T-helper 1 cell (primary cell): Measurements from ENCODE around the gene LCN6.
A peak's percentile ranks its signal among the peaks of the same experiment; 100 is the strongest.

Experiments used
- DNase-seq, 5 donors: peaks; one replicate each; pipeline ENCODE4 v3.0.0-alpha.2; 2012 to 2020

Gene LCN6

GRCh38 chr9:136742591-136743391 lies 5.5 kb downstream of the LCN6 start, which contains the start of gene LCN10:
LCN10 (minus strand) TSS chr9:136742940; CDS start chr9:136742903, 37 bp downstream.
- DNase-seq, result no peak

GRCh38 chr9:136741883-136742571 lies 6.3 kb downstream of the LCN6 start:
- DNase-seq, result peak in 1 of 5 donors; percentile 21

GRCh38 chr9:136740971-136741882 lies 7.1 kb downstream of the LCN6 start:
- DNase-seq, result no peak

GRCh38 chr9:136740491-136740890 lies 7.8 kb downstream of the LCN6 start:
- no peak for DNase-seq

- no peak for DNase-seq
Measured at GRCh38 chr9:136740069-136740468, 8.3 kb downstream of the LCN6 start.

- DNase-seq, result no peak
Measured at GRCh38 chr9:136739509-136739908, 8.8 kb downstream of the LCN6 start.

GRCh38 chr9:136738960-136739359 lies 9.4 kb downstream of the LCN6 start:
- DNase-seq, result no peak

GRCh38 chr9:136735812-136736480 lies 12.4 kb downstream of the LCN6 start:
- DNase-seq, result no peak

- peak in 1 of 5 donors; percentile 33 for DNase-seq
Measured at GRCh38 chr9:136734837-136735496, 13.4 kb downstream of the LCN6 start.

- no peak for DNase-seq
Measured at GRCh38 chr9:136733611-136734010, 14.7 kb downstream of the LCN6 start.

- no peak for DNase-seq
Measured at GRCh38 chr9:136732444-136733178, 15.7 kb downstream of the LCN6 start.

GRCh38 chr9:136729926-136730325 lies 18.4 kb downstream of the LCN6 start:
- DNase-seq, result no peak

- no peak for DNase-seq
Measured at GRCh38 chr9:136729144-136729543, 19.2 kb downstream of the LCN6 start.

GRCh38 chr9:136728548-136729123 lies 19.7 kb downstream of the LCN6 start:
- no peak for DNase-seq

GRCh38 chr9:136728080-136728547 lies 20.2 kb downstream of the LCN6 start:
- peak; percentile 82 to 92 (median 89) for DNase-seq

GRCh38 chr9:136726631-136727191 lies 21.6 kb downstream of the LCN6 start:
- peak in 3 of 5 donors; percentile 39 to 60 (median 47) for DNase-seq

GRCh38 chr9:136726118-136726517 lies 22.2 kb downstream of the LCN6 start:
- DNase-seq, result no peak

- DNase-seq, result no peak
Measured at GRCh38 chr9:136725612-136726011, 22.7 kb downstream of the LCN6 start.

- DNase-seq, result no peak
Measured at GRCh38 chr9:136724772-136725171, 23.6 kb downstream of the LCN6 start.

- no peak for DNase-seq
Measured at GRCh38 chr9:136723989-136724388, 24.3 kb downstream of the LCN6 start.
